Tibial nerve (tissue), 4 donors: Measurements from ENCODE around the gene ACAT1.

ENCODE experiments used
- CTCF ChIP-seq, 5 experiments: fragments of 200-600 bp in 3 of 5; fragments of 450-650 bp in 2 of 5; sonication (generic) in 3 of 5; IDR thresholded peaks; one replicate each; pipeline ENCODE4 v1.5.1; 2016 to 2019; ENCODE audit warnings: antibody characterized with exemption in 5 of 5, mild to moderate bottlenecking in 3 of 5, moderate library complexity in 2 of 5
- EP300 ChIP-seq, 2 donors: sonication (generic); formaldehyde crosslinking; IDR thresholded peaks; one replicate each; pipeline ENCODE4 v1.6.1; 2017; ENCODE audit warnings: antibody characterized with exemption in 2 of 2, mild to moderate bottlenecking in 1 of 2
- POLR2A ChIP-seq, 2 donors: fragments of 450-650 bp; IDR thresholded peaks; one replicate each; pipeline ENCODE4 v1.6.1; 2017; ENCODE audit warnings: antibody characterized with exemption in 2 of 2, mild to moderate bottlenecking in 2 of 2, moderate library complexity in 2 of 2

GRCh38 chr11:108092134-108092533 lies 29.2 kb upstream of the ACAT1 start:
- TF ChIP-seq CTCF (IDR thresholded peaks at IDR 0.05) (no peak), POLR2A (IDR thresholded peaks at IDR 0.05) (no peak), EP300 (IDR thresholded peaks at IDR 0.05) (no peak)
